CD14-positive monocyte (primary cell): ENCODE data around the gene NAA35. TPM values are rescaled to one million over a fixed set of nuclear protein-coding genes. Genes with fewer than 3 reads are reported as not detected.

Source experiments
- DNase-seq, 3 donors: peaks; one replicate each; pipeline ENCODE4 v3.0.0-alpha.2; 2011 to 2022
- H2AFZ ChIP-seq: 2 replicates; pipeline ENCODE4 v1.6.0; 2012; ENCODE audit warnings: mild to moderate bottlenecking, low read depth, low read length, inconsistent platforms; ENCODE audit not compliant: insufficient read depth, poor library complexity, severe bottlenecking
- H3K27ac ChIP-seq, 2 donors: 1 replicate in 1 of 2; 2 replicates in 1 of 2; pipeline ENCODE4 v1.5.1; 2012 to 2013; ENCODE audit warnings: low read length in 2 of 2, control low read depth in 1 of 2, inconsistent platforms in 1 of 2, low read depth in 1 of 2, mild to moderate bottlenecking in 1 of 2
- H3K27me3 ChIP-seq, 2 donors: one replicate each; pipeline versions ENCODE4 v1.6.0 to v1.6.1; 2011 to 2013; ENCODE audit warnings: low read length in 2 of 2; ENCODE audit not compliant: control insufficient read depth in 2 of 2, insufficient read depth in 2 of 2
- H3K36me3 ChIP-seq, 2 donors: replicated peaks in 1 of 2; 1 replicate in 1 of 2; 2 replicates in 1 of 2; pipeline versions ENCODE4 v1.5.1 to v1.6.1; 2012 to 2013; ENCODE audit warnings: low read length in 2 of 2, control low read depth in 1 of 2, inconsistent platforms in 1 of 2, mild to moderate bottlenecking in 1 of 2; ENCODE audit not compliant: insufficient read depth in 2 of 2, control insufficient read depth in 1 of 2
- H3K4me1 ChIP-seq, 2 donors: 1 replicate in 1 of 2; 2 replicates in 1 of 2; pipeline versions ENCODE4 v1.5.1 to v1.6.1; 2012 to 2013; ENCODE audit warnings: low read length in 2 of 2, control low read depth in 1 of 2, inconsistent platforms in 1 of 2, mild to moderate bottlenecking in 1 of 2, moderate library complexity in 1 of 2; ENCODE audit not compliant: insufficient read depth in 2 of 2, control insufficient read depth in 1 of 2
- H3K4me2 ChIP-seq: replicated peaks from 2 replicates; pipeline ENCODE3; 2012; ENCODE audit warnings: low read length, moderate library complexity, mild to moderate bottlenecking; ENCODE audit not compliant: poor library complexity, severe bottlenecking; ENCODE audit errors: extremely low read depth
- H3K4me3 ChIP-seq, 3 experiments: fragments of 200-600 bp in 1 of 3; sonication (generic) in 1 of 3; replicated peaks in 1 of 3; 1 replicate in 2 of 3; 2 replicates in 1 of 3; pipeline ENCODE4 v1.5.1; 2011 to 2013; ENCODE audit warnings: low read length in 3 of 3, mild to moderate bottlenecking in 3 of 3, control low read depth in 2 of 3, low read depth in 2 of 3, inconsistent platforms in 1 of 3, moderate library complexity in 1 of 3
- H3K79me2 ChIP-seq: 2 replicates; pipeline ENCODE4 v1.6.0; 2012; ENCODE audit warnings: mild to moderate bottlenecking, control low read depth, inconsistent platforms, low read length, moderate library complexity; ENCODE audit not compliant: insufficient read depth
- H3K9ac ChIP-seq: 2 replicates; pipeline ENCODE4 v1.6.0; 2017; ENCODE audit warnings: low read length, mild to moderate bottlenecking; ENCODE audit not compliant: insufficient read depth, poor library complexity, severe bottlenecking
- H3K9me3 ChIP-seq, 2 donors: replicated peaks in 1 of 2; 1 replicate in 1 of 2; 2 replicates in 1 of 2; pipeline versions ENCODE4 v1.5.1 to v1.6.1; 2012 to 2013; ENCODE audit warnings: low read length in 2 of 2, control low read depth in 1 of 2; ENCODE audit not compliant: control insufficient read depth in 1 of 2, insufficient read depth in 1 of 2
- H4K20me1 ChIP-seq: 2 replicates; pipeline ENCODE4 v1.6.0; 2012; ENCODE audit warnings: mild to moderate bottlenecking, low read length, control low read depth, moderate library complexity; ENCODE audit not compliant: insufficient read depth
- H3K27ac Mint-ChIP-seq, 7 donors: one replicate each; pipeline ENCODE4 v1.8.0; 2020; ENCODE audit warnings: mild to moderate bottlenecking in 7 of 7, mixed read lengths in 7 of 7, moderate library complexity in 6 of 7, inconsistent platforms in 2 of 7
- H3K27me3 Mint-ChIP-seq, 3 donors: one replicate each; pipeline ENCODE4 v1.8.0; 2021 to 2022; ENCODE audit warnings: low read depth in 3 of 3, mild to moderate bottlenecking in 3 of 3, mixed read lengths in 3 of 3, moderate library complexity in 3 of 3, inconsistent platforms in 1 of 3
- H3K36me3 Mint-ChIP-seq, 2 donors: one replicate each; pipeline ENCODE4 v1.8.0; 2020; ENCODE audit warnings: mixed read lengths in 2 of 2, inconsistent platforms in 1 of 2, mild to moderate bottlenecking in 1 of 2
- H3K4me1 Mint-ChIP-seq: one replicate; pipeline ENCODE4 v1.8.0; 2020; ENCODE audit warnings: mild to moderate bottlenecking, mixed read lengths
- H3K4me3 Mint-ChIP-seq, 2 donors: one replicate each; pipeline ENCODE4 v1.8.0; 2020; ENCODE audit warnings: mild to moderate bottlenecking in 2 of 2, mixed read lengths in 2 of 2, moderate library complexity in 1 of 2
- H3K9me3 Mint-ChIP-seq, 7 donors: one replicate each; pipeline ENCODE4 v1.8.0; 2020 to 2022; ENCODE audit warnings: mixed read lengths in 7 of 7, mild to moderate bottlenecking in 6 of 7, moderate library complexity in 6 of 7, inconsistent platforms in 2 of 7
- WGBS: methylation state at CpG from one replicate; pipeline ENCODE4 v1.1.5; 2013; ENCODE audit warnings: missing lambda C conversion rate; ENCODE audit not compliant: insufficient coverage; 5-methylcytosine and 5-hydroxymethylcytosine counted together
- intact Hi-C, 2 donors: fragments of 100-400 bp; cut with micrococcal nuclease; formaldehyde crosslinking; loops; one replicate each; pipeline versions ENCODE4 v1.15.0 to v1.15.1; 2023
- polyA plus RNA-seq, 3 donors: library from polyadenylated mRNA; depleted of rRNA in 1 of 3; unstranded in 2 of 3; stranded (reverse) in 1 of 3; fragments of 300-500 nt in 2 of 3; fragments of >200 nt in 1 of 3; fragmentation: Illumina TruSeq in 2 of 3; gene quantifications; 1 replicate in 2 of 3; 2 replicates in 1 of 3; pipeline ENCODE4 v1.2.3, GENCODE V29; 2012 to 2021
- TF ChIP-seq, protein P1 (sequence below): fragments of 200-600 bp; IDR thresholded peaks from one replicate; pipeline ENCODE4 v1.8.0; 2022; ENCODE audit warnings: antibody characterized with exemption, mild to moderate bottlenecking

NAA35 gene
- polyA plus RNA-seq, 3 donors, result 4.4 to 8.7 (median 5.6) TPM

DNA sequence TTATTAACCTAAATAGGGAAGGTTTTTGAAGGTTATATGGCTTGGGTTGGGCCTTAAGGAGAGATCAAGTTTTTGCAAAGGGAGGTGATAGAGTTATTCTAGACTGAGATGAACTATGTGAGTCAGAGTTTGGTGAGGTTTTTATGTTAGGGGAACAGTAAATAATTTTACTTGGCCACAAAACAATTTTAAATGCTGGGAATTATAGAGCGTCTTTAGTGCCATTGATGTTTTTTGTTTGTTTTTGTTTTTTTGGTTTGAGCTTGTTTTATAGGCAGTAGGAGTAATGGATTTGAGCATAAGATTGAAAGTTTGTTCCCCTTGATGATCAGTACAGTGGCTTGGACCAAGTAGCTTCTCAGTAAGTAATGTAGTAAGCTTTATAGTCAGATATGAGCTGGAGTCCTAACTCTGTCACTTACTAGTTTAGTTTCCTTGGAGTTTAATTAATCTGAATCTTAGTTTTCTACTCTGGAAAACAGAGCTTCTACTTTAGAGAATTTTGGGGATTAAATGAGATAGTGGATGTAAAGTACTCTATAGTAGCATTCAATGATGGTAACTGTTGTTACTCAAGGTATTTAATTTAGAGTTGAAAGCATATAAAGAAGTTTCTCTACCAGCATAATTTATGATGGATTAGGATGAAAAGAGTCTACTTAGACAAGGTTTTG is 2.9 kb downstream of the NAA35 start:
- Histone ChIP-seq H3K4me1 (peaks cover 9 to 12% of the 10 kb centered on the region in 2 donors), H3K4me2 (no peak overlapping the region), H3K27ac (peak overlapping the region in 1 of 2 donors; percentile 4), H3K79me2 (peaks cover 67% of the 10 kb centered on the region), H3K4me3 (no peak overlapping the region), H3K9me3 (no peaks in the 10 kb centered on the region), H3K9ac (no peak overlapping the region), H4K20me1 (peaks cover 4% of the 10 kb centered on the region), H3K27me3 (no peaks in the 10 kb centered on the region), H3K36me3 (peaks cover 35 to 61% of the 10 kb centered on the region in 2 donors), H2AFZ (no peak overlapping the region)
- H3K4me1 Mint-ChIP-seq, result peaks cover 11% of the 10 kb centered on the region
- no peak overlapping the region for H3K27ac Mint-ChIP-seq
- 100% methylated on average over 1 of the region's 1 CpG for WGBS
- DNase-seq, result no peak
- TF ChIP-seq, protein P1, sequence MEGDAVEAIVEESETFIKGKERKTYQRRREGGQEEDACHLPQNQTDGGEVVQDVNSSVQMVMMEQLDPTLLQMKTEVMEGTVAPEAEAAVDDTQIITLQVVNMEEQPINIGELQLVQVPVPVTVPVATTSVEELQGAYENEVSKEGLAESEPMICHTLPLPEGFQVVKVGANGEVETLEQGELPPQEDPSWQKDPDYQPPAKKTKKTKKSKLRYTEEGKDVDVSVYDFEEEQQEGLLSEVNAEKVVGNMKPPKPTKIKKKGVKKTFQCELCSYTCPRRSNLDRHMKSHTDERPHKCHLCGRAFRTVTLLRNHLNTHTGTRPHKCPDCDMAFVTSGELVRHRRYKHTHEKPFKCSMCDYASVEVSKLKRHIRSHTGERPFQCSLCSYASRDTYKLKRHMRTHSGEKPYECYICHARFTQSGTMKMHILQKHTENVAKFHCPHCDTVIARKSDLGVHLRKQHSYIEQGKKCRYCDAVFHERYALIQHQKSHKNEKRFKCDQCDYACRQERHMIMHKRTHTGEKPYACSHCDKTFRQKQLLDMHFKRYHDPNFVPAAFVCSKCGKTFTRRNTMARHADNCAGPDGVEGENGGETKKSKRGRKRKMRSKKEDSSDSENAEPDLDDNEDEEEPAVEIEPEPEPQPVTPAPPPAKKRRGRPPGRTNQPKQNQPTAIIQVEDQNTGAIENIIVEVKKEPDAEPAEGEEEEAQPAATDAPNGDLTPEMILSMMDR, result no peak
- intact Hi-C loops, result loop anchor here (5.0 kb wide), 1 partner anchor 338 kb away; the partner anchor contains the start of gene ISCA1 (in 2 of the 2)
- peaks cover 0 to 5% (median 0%) of the 10 kb centered on the region in 7 donors for H3K9me3 Mint-ChIP-seq
- peaks cover 32 to 40% of the 10 kb centered on the region in 2 donors for H3K36me3 Mint-ChIP-seq
- peaks cover 0 to 11% (median 0%) of the 10 kb centered on the region in 3 donors for H3K27me3 Mint-ChIP-seq
- no peak overlapping the region for H3K4me3 Mint-ChIP-seq

DNA sequence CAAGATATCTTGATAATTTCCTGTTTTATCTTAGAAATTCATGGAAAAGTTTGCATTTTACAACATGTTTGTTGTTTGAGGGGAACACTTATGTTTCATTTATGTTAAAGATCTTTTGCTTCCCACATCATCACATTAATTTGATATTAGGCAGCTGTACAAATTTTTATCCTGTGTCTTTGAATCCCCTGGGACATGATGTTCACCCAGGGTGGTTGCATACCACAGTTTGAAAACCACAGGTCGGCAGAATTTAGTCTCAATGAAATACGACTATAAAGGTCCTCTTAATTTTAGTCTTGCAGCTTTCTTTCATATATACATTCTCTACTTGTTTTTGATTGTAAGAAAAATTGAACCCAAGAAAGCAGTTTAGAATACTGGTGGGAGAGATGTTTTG is 3.7 kb downstream of the NAA35 start:
- H3K27me3 Mint-ChIP-seq, result peaks cover 0 to 5% (median 0%) of the 10 kb centered on the region in 3 donors
- Histone ChIP-seq H3K9ac (no peak overlapping the region), H3K79me2 (peaks cover 75% of the 10 kb centered on the region), H3K4me1 (peaks cover 9 to 12% of the 10 kb centered on the region in 2 donors), H2AFZ (no peak overlapping the region), H3K4me3 (no peak overlapping the region), H3K27ac (peak overlapping the region in 1 of 2 donors; percentile 11), H3K4me2 (no peak overlapping the region), H3K36me3 (peaks cover 38 to 64% of the 10 kb centered on the region in 2 donors), H3K27me3 (no peaks in the 10 kb centered on the region), H3K9me3 (no peaks in the 10 kb centered on the region), H4K20me1 (peaks cover 4% of the 10 kb centered on the region)
- WGBS, result no CpG with 5 or more reads among the region's 2 CpGs
- H3K36me3 Mint-ChIP-seq, result peaks cover 35 to 48% of the 10 kb centered on the region in 2 donors
- no peak for DNase-seq
- no peak overlapping the region for H3K27ac Mint-ChIP-seq
- no peak overlapping the region for H3K4me3 Mint-ChIP-seq
- intact Hi-C loops, result loop anchor here (5.0 kb wide), 1 partner anchor 338 kb away; the partner anchor contains the start of gene ISCA1 (in 2 of the 2)
- TF ChIP-seq, protein P1, result no peak
- H3K4me1 Mint-ChIP-seq, result peaks cover 11% of the 10 kb centered on the region
- H3K9me3 Mint-ChIP-seq, result peaks cover 0 to 3% (median 0%) of the 10 kb centered on the region in 7 donors
